Stimulated activated CD4-positive, alpha-beta T cell treated with anti-CD3 and anti-CD28 coated beads, Interleukin-4, amount 100 ng/mL, for 24 hours (primary cell): ENCODE measurements around the gene NLRC5.
"Not testable (repeated sequence)": the region's sequence is repeated elsewhere in the genome, so short reads cannot be mapped to it uniquely, and the experiment has no call there.

Experiments
- DNase-seq: peaks from one replicate; pipeline ENCODE4 v3.0.0-alpha.2; 2020

Gene NLRC5

GRCh38 chr16:57003439-57004386 lies 14.4 kb downstream of the NLRC5 start:
- DNase-seq, result no peak

- no peak for DNase-seq
Observed at GRCh38 chr16:57004387-57005250, 15.3 kb downstream of the NLRC5 start.

GRCh38 chr16:57005597-57005996 lies 16.2 kb downstream of the NLRC5 start:
- DNase-seq, result not testable (repeated sequence)

- DNase-seq, result no peak
Observed at GRCh38 chr16:57007050-57007449, 17.7 kb downstream of the NLRC5 start.

- no peak for DNase-seq
Observed at GRCh38 chr16:57007530-57007929, 18.2 kb downstream of the NLRC5 start.

GRCh38 chr16:57008440-57008839 lies 19.1 kb downstream of the NLRC5 start:
- no peak for DNase-seq

- DNase-seq, result no peak
Observed at GRCh38 chr16:57009643-57010170, 20.4 kb downstream of the NLRC5 start.

GRCh38 chr16:57012353-57012752 lies 23.0 kb downstream of the NLRC5 start:
- DNase-seq, result no peak

GRCh38 chr16:57013229-57013628 lies 23.9 kb downstream of the NLRC5 start:
- DNase-seq, result no peak

GRCh38 chr16:57013902-57014301 lies 24.5 kb downstream of the NLRC5 start:
- DNase-seq, result no peak

GRCh38 chr16:57016301-57016700 lies 26.9 kb downstream of the NLRC5 start:
- no peak for DNase-seq

- no peak for DNase-seq
Observed at GRCh38 chr16:57016831-57017230, 27.5 kb downstream of the NLRC5 start.

- no peak for DNase-seq
Observed at GRCh38 chr16:57017251-57017650, 27.9 kb downstream of the NLRC5 start.

- DNase-seq, result no peak
Observed at GRCh38 chr16:57019746-57020145, 30.4 kb downstream of the NLRC5 start.

- DNase-seq, result no peak
Observed at GRCh38 chr16:57020651-57021050, 31.3 kb downstream of the NLRC5 start.

- no peak for DNase-seq
Observed at GRCh38 chr16:57021757-57022156, 32.4 kb downstream of the NLRC5 start.

GRCh38 chr16:57022445-57022844 lies 33.1 kb downstream of the NLRC5 start:
- DNase-seq, result no peak

- DNase-seq, result peak; percentile 72
Observed at GRCh38 chr16:57023541-57024249, 34.3 kb downstream of the NLRC5 start.

- no peak for DNase-seq
Observed at GRCh38 chr16:57024894-57025680, 35.7 kb downstream of the NLRC5 start.

- DNase-seq, result no peak
Observed at GRCh38 chr16:57025941-57026777, 36.8 kb downstream of the NLRC5 start.

GRCh38 chr16:57026778-57027062 lies 37.4 kb downstream of the NLRC5 start:
- no peak for DNase-seq
